ENCODE results near the gene KIF13A.

Gene KIF13A

GRCh38 chr6:17835784-17836183, 151.7 kb downstream of the KIF13A start:
- no peaks in the 10 kb centered on the region for H4K20me1 ChIP-seq (ENCODE audit: insufficient read depth, low read length)
- H3K36me3 ChIP-seq (replicated peaks; ENCODE audit: insufficient read depth, low read length) = no peaks in the 10 kb centered on the region
- H3K4me1 ChIP-seq (ENCODE audit: low read length) = no peaks in the 10 kb centered on the region
- H3K9me3 ChIP-seq (replicated peaks; ENCODE audit: insufficient read depth, low read length) = no peaks in the 10 kb centered on the region
- no peak overlapping the region for H3K4me3 ChIP-seq (ENCODE audit: low read length)
- no peak overlapping the region for H3K9ac ChIP-seq (ENCODE audit: low read length)
- no peaks in the 10 kb centered on the region for H3K9me2 ChIP-seq (replicated peaks; ENCODE audit: insufficient read depth, low read length)
- no peaks in the 10 kb centered on the region for H3K27me3 ChIP-seq (replicated peaks; ENCODE audit: insufficient read depth, low read length)
- H2AFZ ChIP-seq (ENCODE audit: low read length) = no peak overlapping the region
- DNase-seq = no peak
- H3F3A ChIP-seq (ENCODE audit: insufficient read depth, low read length) = no peaks in the 10 kb centered on the region
- H3K79me2 ChIP-seq (ENCODE audit: low read length) = no peaks in the 10 kb centered on the region
- H3K27ac ChIP-seq (ENCODE audit: low read length) = no peak overlapping the region
- no peak overlapping the region for H3K4me2 ChIP-seq (ENCODE audit: low read depth, low read length)
- TF ChIP-seq CTCF (IDR thresholded peaks at IDR 0.05; ENCODE audit: low read length) (no peak), EZH2 (optimal IDR thresholded peaks at IDR 0.05; ENCODE audit: low read depth, low read length) (no peak), EZH2phosphoT487 (IDR thresholded peaks at IDR 0.05; ENCODE audit: low read length) (no peak)

- H3K9me3 ChIP-seq (replicated peaks; ENCODE audit: insufficient read depth, low read length) = no peaks in the 10 kb centered on the region
- DNase-seq = no peak
- no peaks in the 10 kb centered on the region for H3K27me3 ChIP-seq (replicated peaks; ENCODE audit: insufficient read depth, low read length)
- H4K20me1 ChIP-seq (ENCODE audit: insufficient read depth, low read length) = no peaks in the 10 kb centered on the region
- no peaks in the 10 kb centered on the region for H3K4me1 ChIP-seq (ENCODE audit: low read length)
- H3K4me2 ChIP-seq (ENCODE audit: low read depth, low read length) = no peak overlapping the region
- TF ChIP-seq CTCF (IDR thresholded peaks at IDR 0.05; ENCODE audit: low read length) (no peak), EZH2phosphoT487 (IDR thresholded peaks at IDR 0.05; ENCODE audit: low read length) (no peak), EZH2 (optimal IDR thresholded peaks at IDR 0.05; ENCODE audit: low read depth, low read length) (no peak)
- H3K27ac ChIP-seq (ENCODE audit: low read length) = no peak overlapping the region
- no peak overlapping the region for H2AFZ ChIP-seq (ENCODE audit: low read length)
- H3K79me2 ChIP-seq (ENCODE audit: low read length) = no peaks in the 10 kb centered on the region
- no peak overlapping the region for H3K4me3 ChIP-seq (ENCODE audit: low read length)
- H3K9ac ChIP-seq (ENCODE audit: low read length) = no peak overlapping the region
- H3K36me3 ChIP-seq (replicated peaks; ENCODE audit: insufficient read depth, low read length) = no peaks in the 10 kb centered on the region
- no peaks in the 10 kb centered on the region for H3K9me2 ChIP-seq (replicated peaks; ENCODE audit: insufficient read depth, low read length)
- H3F3A ChIP-seq (ENCODE audit: insufficient read depth, low read length) = no peaks in the 10 kb centered on the region
Measured at GRCh38 chr6:17831135-17831534, 156.3 kb downstream of the KIF13A start.

GRCh38 chr6:17829905-17830304, 157.5 kb downstream of the KIF13A start:
- no peaks in the 10 kb centered on the region for H3K27me3 ChIP-seq (replicated peaks; ENCODE audit: insufficient read depth, low read length)
- H2AFZ ChIP-seq (ENCODE audit: low read length) = no peak overlapping the region
- no peaks in the 10 kb centered on the region for H3K9me2 ChIP-seq (replicated peaks; ENCODE audit: insufficient read depth, low read length)
- H3K4me1 ChIP-seq (ENCODE audit: low read length) = no peaks in the 10 kb centered on the region
- no peaks in the 10 kb centered on the region for H3K9me3 ChIP-seq (replicated peaks; ENCODE audit: insufficient read depth, low read length)
- no peak overlapping the region for H3K4me2 ChIP-seq (ENCODE audit: low read depth, low read length)
- no peaks in the 10 kb centered on the region for H3K79me2 ChIP-seq (ENCODE audit: low read length)
- TF ChIP-seq CTCF (IDR thresholded peaks at IDR 0.05; ENCODE audit: low read length) (no peak), EZH2phosphoT487 (IDR thresholded peaks at IDR 0.05; ENCODE audit: low read length) (no peak), EZH2 (optimal IDR thresholded peaks at IDR 0.05; ENCODE audit: low read depth, low read length) (no peak)
- H3K4me3 ChIP-seq (ENCODE audit: low read length) = no peak overlapping the region
- no peaks in the 10 kb centered on the region for H3F3A ChIP-seq (ENCODE audit: insufficient read depth, low read length)
- no peak for DNase-seq
- no peaks in the 10 kb centered on the region for H3K36me3 ChIP-seq (replicated peaks; ENCODE audit: insufficient read depth, low read length)
- H3K27ac ChIP-seq (ENCODE audit: low read length) = no peak overlapping the region
- H3K9ac ChIP-seq (ENCODE audit: low read length) = no peak overlapping the region
- no peaks in the 10 kb centered on the region for H4K20me1 ChIP-seq (ENCODE audit: insufficient read depth, low read length)

All from MM.1S (cell line).